Tibial nerve (tissue), 4 donors: ENCODE data around the gene PDE4DIP.
"Not testable (repeated sequence)": the region's sequence is repeated elsewhere in the genome, so short reads cannot be mapped to it uniquely, and the experiment has no call there.

Source experiments
- CTCF ChIP-seq, 5 experiments: fragments of 200-600 bp in 3 of 5; fragments of 450-650 bp in 2 of 5; sonication (generic) in 3 of 5; IDR thresholded peaks; one replicate each; pipeline ENCODE4 v1.5.1; 2016 to 2019; ENCODE audit warnings: antibody characterized with exemption in 5 of 5, mild to moderate bottlenecking in 3 of 5, moderate library complexity in 2 of 5
- EP300 ChIP-seq, 2 donors: sonication (generic); formaldehyde crosslinking; IDR thresholded peaks; one replicate each; pipeline ENCODE4 v1.6.1; 2017; ENCODE audit warnings: antibody characterized with exemption in 2 of 2, mild to moderate bottlenecking in 1 of 2
- POLR2A ChIP-seq, 2 donors: fragments of 450-650 bp; IDR thresholded peaks; one replicate each; pipeline ENCODE4 v1.6.1; 2017; ENCODE audit warnings: antibody characterized with exemption in 2 of 2, mild to moderate bottlenecking in 2 of 2, moderate library complexity in 2 of 2

DNA sequence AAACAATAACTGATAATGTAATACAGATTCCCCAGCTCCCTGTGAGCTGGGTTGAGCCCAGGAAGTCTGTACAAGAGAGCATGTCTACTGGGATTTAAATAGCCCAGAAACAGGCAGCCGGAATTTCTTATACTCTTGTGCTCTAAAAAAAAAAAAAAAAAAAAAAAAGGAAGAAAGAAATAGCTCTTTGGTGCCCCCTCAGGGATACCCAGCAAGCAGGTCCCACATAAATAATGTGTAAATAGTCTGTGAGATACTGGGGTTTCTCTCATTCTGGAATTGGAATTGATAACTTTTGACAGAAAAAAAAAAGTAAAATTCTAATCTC is 25.4 kb downstream of the PDE4DIP start:
- TF ChIP-seq EP300, CTCF, POLR2A (IDR thresholded peaks at IDR 0.05): not testable (repeated sequence)
